Measurements from ENCODE around the gene PHF14. TPM values are rescaled to one million over a fixed set of nuclear protein-coding genes. Genes with fewer than 3 reads are reported as not detected.

PHF14 gene
- total and polyA plus RNA-seq, 2 experiments from 2014 or later: 10.1 to 17.0 TPM

DNA sequence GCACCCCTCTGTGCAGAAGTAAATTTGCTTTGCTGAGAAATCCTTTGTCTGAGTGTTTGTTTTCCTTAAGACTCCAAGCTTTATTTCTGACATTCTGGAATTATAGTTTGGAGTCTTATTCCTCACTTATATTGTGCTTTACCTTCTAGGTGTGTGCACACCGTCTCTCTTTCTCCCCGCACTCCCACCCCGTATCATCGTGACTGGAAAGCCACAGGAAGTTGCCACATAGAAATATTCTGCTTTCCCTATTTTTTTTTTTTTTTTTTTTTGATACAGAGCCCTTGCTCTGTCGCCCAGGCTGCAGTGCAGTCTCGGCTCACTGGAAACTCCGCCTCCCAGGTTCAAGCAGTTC is 109.5 kb downstream of the PHF14 start:
- no peak overlapping the region for H3K27ac ChIP-seq
- WGBS, 2 experiments (ENCODE audit: low coverage in 1 of 2, low lambda C conversion rate in 2 of 2, missing lambda C conversion rate in 2 of 2): 98 to 99% methylated on average over 6 to 7 of the region's 7 CpGs
- in situ Hi-C loops (cut with MboI): no loop called here
- no peak overlapping the region for H3K9ac ChIP-seq
- no peak overlapping the region for H3K4me2 ChIP-seq (ENCODE audit: unreplicated experiment)
- TF ChIP-seq EZH2phosphoT487 (IDR thresholded peaks at IDR 0.05; ENCODE audit: insufficient read depth, low read depth): no peak
- TF ChIP-seq EZH2 (IDR thresholded peaks at IDR 0.05; ENCODE audit: insufficient read depth, poor library complexity, severe bottlenecking): no peak
- no peaks in the 10 kb centered on the region for H3K27me3 ChIP-seq (replicated peaks; ENCODE audit: insufficient read depth)
- no peak for DNase-seq
- no peaks in the 10 kb centered on the region for H3K9me2 ChIP-seq (ENCODE audit: insufficient read depth)
- no peaks in the 10 kb centered on the region for H4K20me1 ChIP-seq (ENCODE audit: insufficient read depth)
- H3F3A ChIP-seq (ENCODE audit: insufficient read depth): peaks cover 3% of the 10 kb centered on the region; the same call in 1 of the 2 replicates
- no peaks in the 10 kb centered on the region for H3K79me2 ChIP-seq (ENCODE audit: insufficient read depth)
- H3K4me1 ChIP-seq (ENCODE audit: insufficient read depth): no peaks in the 10 kb centered on the region
- no peak overlapping the region for H2AFZ ChIP-seq
- no peaks in the 10 kb centered on the region for H3K9me3 ChIP-seq (ENCODE audit: low read depth)
- H3K4me3 ChIP-seq: no peak overlapping the region
- H3K36me3 ChIP-seq (ENCODE audit: low read depth): 0 out of 2 replicates have a peak, but pooled peaks cover 3% of the 10 kb centered on the region

DNA sequence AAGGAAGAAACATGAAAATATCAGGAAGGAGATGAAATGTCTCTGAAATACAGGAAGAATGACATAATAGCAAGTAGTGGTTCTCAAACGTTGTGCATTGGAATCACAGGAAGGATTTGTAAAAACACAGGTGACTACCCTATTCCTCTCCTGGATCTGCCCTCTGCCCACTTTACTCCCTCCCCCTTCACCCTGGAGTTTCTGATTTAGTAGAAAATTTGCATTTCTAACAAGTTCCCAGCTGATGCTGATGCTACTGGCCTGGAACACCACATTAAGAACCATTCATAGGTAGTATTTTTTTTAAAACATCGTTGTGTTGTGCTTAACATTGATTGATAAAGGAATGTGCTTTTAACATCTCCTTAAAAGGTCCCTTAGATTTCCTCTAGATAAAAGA is 130.9 kb downstream of the PHF14 start:
- no peak overlapping the region for H2AFZ ChIP-seq

DNA sequence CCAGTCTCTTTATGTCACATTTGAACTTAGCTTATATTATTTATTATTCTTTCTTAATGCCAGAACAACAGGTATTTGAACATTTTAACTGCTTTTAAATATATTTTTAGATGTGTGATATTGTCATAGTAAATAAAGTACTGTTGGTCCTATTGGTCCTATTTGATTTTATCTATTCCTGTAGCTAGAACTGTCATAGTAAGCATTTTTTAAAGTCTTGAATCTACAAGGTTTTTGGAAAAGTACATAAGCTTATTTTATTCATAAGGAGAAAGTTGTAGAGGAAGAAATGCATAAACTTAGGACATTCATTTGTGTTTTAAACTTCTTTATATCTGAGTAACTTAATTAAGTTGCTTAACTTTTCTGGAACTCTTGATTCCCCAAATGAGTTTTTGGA is 136.0 kb downstream of the PHF14 start:
- in situ Hi-C loops (cut with MboI): no loop called here
- H3K27ac ChIP-seq: no peak overlapping the region
- H3K9me3 ChIP-seq (ENCODE audit: low read depth): no peaks in the 10 kb centered on the region
- H3K9ac ChIP-seq: no peak overlapping the region
- H3K4me1 ChIP-seq (ENCODE audit: insufficient read depth): no peaks in the 10 kb centered on the region
- H3K4me3 ChIP-seq: no peak overlapping the region
- no peak overlapping the region for H2AFZ ChIP-seq
- H3K27me3 ChIP-seq (replicated peaks; ENCODE audit: insufficient read depth): no peaks in the 10 kb centered on the region
- no peaks in the 10 kb centered on the region for H3K79me2 ChIP-seq (ENCODE audit: insufficient read depth)
- H3K9me2 ChIP-seq (ENCODE audit: insufficient read depth): no peaks in the 10 kb centered on the region
- no peaks in the 10 kb centered on the region for H4K20me1 ChIP-seq (ENCODE audit: insufficient read depth)
- H3K4me2 ChIP-seq (ENCODE audit: unreplicated experiment): no peak overlapping the region
- no peaks in the 10 kb centered on the region for H3K36me3 ChIP-seq (ENCODE audit: low read depth)
- no peak for TF ChIP-seq EZH2 (IDR thresholded peaks at IDR 0.05; ENCODE audit: insufficient read depth, poor library complexity, severe bottlenecking)
- no peak for TF ChIP-seq EZH2phosphoT487 (IDR thresholded peaks at IDR 0.05; ENCODE audit: insufficient read depth, low read depth)
- H3F3A ChIP-seq (ENCODE audit: insufficient read depth): no peaks in the 10 kb centered on the region
- no peak for DNase-seq

More for the DNA sequence above, 130.9 kb downstream of the PHF14 start:
- 75 to 77% methylated on average over 2 of the region's 2 CpGs for WGBS, 2 experiments (ENCODE audit: low coverage in 1 of 2, low lambda C conversion rate in 2 of 2, missing lambda C conversion rate in 2 of 2)
- Histone ChIP-seq H4K20me1 (ENCODE audit: insufficient read depth) (no peaks in the 10 kb centered on the region), H3K27me3 (replicated peaks; ENCODE audit: insufficient read depth) (no peaks in the 10 kb centered on the region), H3F3A (ENCODE audit: insufficient read depth) (no peaks in the 10 kb centered on the region), H3K4me1 (ENCODE audit: insufficient read depth) (no peaks in the 10 kb centered on the region), H3K4me3 (no peak overlapping the region), H3K9me3 (ENCODE audit: low read depth) (no peaks in the 10 kb centered on the region), H3K9me2 (ENCODE audit: insufficient read depth) (no peaks in the 10 kb centered on the region), H3K9ac (no peak overlapping the region), H3K79me2 (ENCODE audit: insufficient read depth) (no peaks in the 10 kb centered on the region), H3K36me3 (ENCODE audit: low read depth) (no peaks in the 10 kb centered on the region), H3K4me2 (ENCODE audit: unreplicated experiment) (no peak overlapping the region), H3K27ac (no peak overlapping the region)
- TF ChIP-seq EZH2 (IDR thresholded peaks at IDR 0.05; ENCODE audit: insufficient read depth, poor library complexity, severe bottlenecking): no peak
- TF ChIP-seq EZH2phosphoT487 (IDR thresholded peaks at IDR 0.05; ENCODE audit: insufficient read depth, low read depth): no peak
- no peak for DNase-seq
- in situ Hi-C loops (cut with MboI): no loop called here

DNA sequence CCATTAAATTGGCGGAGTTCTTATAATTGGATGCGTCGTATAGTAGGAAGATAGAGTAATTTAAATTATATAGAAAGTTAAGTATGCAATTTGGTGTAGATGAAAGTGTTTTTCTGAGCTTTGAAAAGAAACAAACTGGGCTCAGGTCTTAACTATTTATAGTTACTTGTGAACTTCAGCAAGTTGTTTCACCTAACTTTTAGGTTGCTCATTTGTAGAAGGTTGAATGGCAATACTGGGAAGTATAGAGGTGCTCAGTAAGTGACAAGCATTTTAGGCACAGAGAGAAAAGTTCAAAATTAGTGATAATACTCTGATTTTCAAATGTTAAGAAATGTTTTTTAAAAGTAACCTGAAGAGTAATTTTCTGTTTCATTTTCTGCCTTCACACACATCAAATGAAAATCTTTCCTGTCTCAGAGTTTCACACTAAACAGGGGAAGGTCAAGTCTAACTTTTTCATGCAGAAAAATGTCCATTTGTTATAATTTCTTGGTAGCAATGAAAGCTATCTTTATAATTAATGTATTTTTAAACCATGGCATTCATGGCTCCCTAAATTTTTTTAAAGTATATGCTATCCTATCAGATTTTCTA is 146.5 kb downstream of the PHF14 start:
- Histone ChIP-seq H2AFZ (no peak overlapping the region), H3K4me3 (no peak overlapping the region), H3F3A (ENCODE audit: insufficient read depth) (no peaks in the 10 kb centered on the region), H4K20me1 (ENCODE audit: insufficient read depth) (no peaks in the 10 kb centered on the region), H3K9me2 (ENCODE audit: insufficient read depth) (no peaks in the 10 kb centered on the region), H3K9me3 (ENCODE audit: low read depth) (no peaks in the 10 kb centered on the region), H3K79me2 (ENCODE audit: insufficient read depth) (no peaks in the 10 kb centered on the region), H3K9ac (no peak overlapping the region), H3K4me2 (ENCODE audit: unreplicated experiment) (no peak overlapping the region), H3K27ac (no peak overlapping the region), H3K27me3 (replicated peaks; ENCODE audit: insufficient read depth) (no peaks in the 10 kb centered on the region), H3K4me1 (ENCODE audit: insufficient read depth) (no peaks in the 10 kb centered on the region), H3K36me3 (ENCODE audit: low read depth) (peaks cover 4% of the 10 kb centered on the region; the same call in 1 of the 2 replicates)
- 98% methylated on average over 3 of the region's 3 CpGs for WGBS, 2 experiments (ENCODE audit: low coverage in 1 of 2, low lambda C conversion rate in 2 of 2, missing lambda C conversion rate in 2 of 2)
- DNase-seq: no peak
- in situ Hi-C loops (cut with MboI): no loop called here
- TF ChIP-seq EZH2phosphoT487 (IDR thresholded peaks at IDR 0.05; ENCODE audit: insufficient read depth, low read depth) (no peak), EZH2 (IDR thresholded peaks at IDR 0.05; ENCODE audit: insufficient read depth, poor library complexity, severe bottlenecking) (no peak)

Data from GM23248 (cell line).